Neural crest cell (in vitro differentiated cells): Measurements from ENCODE around the gene ALS2CL. TPM values are rescaled to one million over a fixed set of nuclear protein-coding genes. Genes with fewer than 3 reads are reported as not detected.
A peak's percentile ranks its signal among the peaks of the same experiment; 100 is the strongest.

Experiments
- DNase-seq: peaks from one replicate; pipeline ENCODE4 v3.0.0; 2021; ENCODE audit warnings: low read depth, mixed read lengths, low spot score
- H3K27ac Mint-ChIP-seq: one replicate; pipeline ENCODE4 v1.8.0; 2021; ENCODE audit warnings: mild to moderate bottlenecking, mixed read lengths; ENCODE audit not compliant: unreplicated experiment
- H3K27me3 Mint-ChIP-seq: 2 replicates; pipeline ENCODE4 v1.8.0; 2021; ENCODE audit warnings: low read depth, mild to moderate bottlenecking, mixed read lengths
- H3K36me3 Mint-ChIP-seq: 2 replicates; pipeline ENCODE4 v1.8.0; 2021; ENCODE audit warnings: low read depth, mild to moderate bottlenecking, mixed read lengths
- H3K4me1 Mint-ChIP-seq: 2 replicates; pipeline ENCODE4 v1.8.0; 2021; ENCODE audit warnings: mixed read lengths
- H3K4me3 Mint-ChIP-seq: one replicate; pipeline ENCODE4 v1.8.0; 2021; ENCODE audit warnings: mild to moderate bottlenecking, mixed read lengths
- H3K9me3 Mint-ChIP-seq: 2 replicates; pipeline ENCODE4 v1.8.0; 2021; ENCODE audit warnings: mixed read lengths
- CTCF ChIP-seq: fragments of 200-600 bp; sonication (generic); conservative IDR thresholded peaks from 2 replicates; pipeline ENCODE4 v1.5.0; 2021; ENCODE audit warnings: antibody characterized with exemption, mild to moderate bottlenecking
- total RNA-seq: library from RNA; stranded (reverse); gene quantifications from 2 replicates; pipeline ENCODE4 v1.2.1, GENCODE V29; 2021

Gene ALS2CL
- total RNA-seq, 1 donor from 2014 or later = 0.26 TPM

DNA sequence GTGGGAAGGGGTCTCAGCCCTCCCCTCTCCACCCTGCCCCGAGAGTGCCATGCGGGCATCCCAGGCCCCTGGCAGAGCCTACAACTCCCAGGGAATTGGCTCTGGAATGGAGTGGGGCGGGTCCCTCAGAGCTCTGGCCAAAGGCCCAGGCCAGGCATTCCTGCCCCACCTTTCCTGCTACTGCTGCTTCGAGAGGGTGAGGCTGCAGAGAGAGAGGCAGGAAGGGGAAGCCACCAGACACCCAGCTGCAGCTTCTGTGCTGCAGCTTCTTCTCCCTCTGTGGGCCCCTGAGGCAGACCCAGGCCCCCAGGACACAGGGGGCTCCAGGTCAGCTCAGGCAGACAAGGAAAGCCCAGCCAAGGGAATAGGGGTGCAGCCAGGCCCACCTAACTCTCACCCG, 2.7 kb downstream of the ALS2CL start:
- Mint-ChIP-seq H3K4me1 (peaks cover 5% of the 10 kb centered on the region), H3K4me3 (no peak overlapping the region), H3K27ac (no peak overlapping the region), H3K36me3 (no peaks in the 10 kb centered on the region), H3K9me3 (no peaks in the 10 kb centered on the region), H3K27me3 (peaks cover 22% of the 10 kb centered on the region)
- no peak for TF ChIP-seq CTCF
- no peak for DNase-seq

GRCh38 chr3:46685446-46685845, 8.0 kb downstream of the ALS2CL start:
- no peak for DNase-seq
- Mint-ChIP-seq H3K36me3 (no peaks in the 10 kb centered on the region), H3K27me3 (peaks cover 4% of the 10 kb centered on the region), H3K4me3 (no peak overlapping the region), H3K4me1 (no peaks in the 10 kb centered on the region), H3K9me3 (no peaks in the 10 kb centered on the region), H3K27ac (peak overlapping the region; percentile 86)
- TF ChIP-seq CTCF = no peak

GRCh38 chr3:46684891-46685290, 8.6 kb downstream of the ALS2CL start:
- H3K4me1 Mint-ChIP-seq = no peaks in the 10 kb centered on the region

GRCh38 chr3:46682974-46683373, 10.5 kb downstream of the ALS2CL start:
- no peaks in the 10 kb centered on the region for H3K9me3 Mint-ChIP-seq
- no peak overlapping the region for H3K4me3 Mint-ChIP-seq
- no peaks in the 10 kb centered on the region for H3K36me3 Mint-ChIP-seq
- no peak for TF ChIP-seq CTCF
- H3K27me3 Mint-ChIP-seq = no peaks in the 10 kb centered on the region
- DNase-seq = no peak
- no peaks in the 10 kb centered on the region for H3K4me1 Mint-ChIP-seq
- H3K27ac Mint-ChIP-seq = no peak overlapping the region

More at GRCh38 chr3:46684891-46685290, 8.6 kb downstream of the ALS2CL start:
- Mint-ChIP-seq H3K4me3 (no peak overlapping the region), H3K27ac (no peak overlapping the region), H3K27me3 (peaks cover 3% of the 10 kb centered on the region), H3K36me3 (no peaks in the 10 kb centered on the region), H3K9me3 (no peaks in the 10 kb centered on the region)
- no peak for DNase-seq
- TF ChIP-seq CTCF = no peak

GRCh38 chr3:46681856-46682540, 11.5 kb downstream of the ALS2CL start:
- no peak for DNase-seq
- no peaks in the 10 kb centered on the region for H3K4me1 Mint-ChIP-seq
- no peaks in the 10 kb centered on the region for H3K27me3 Mint-ChIP-seq
- H3K4me3 Mint-ChIP-seq = no peak overlapping the region
- H3K27ac Mint-ChIP-seq = no peak overlapping the region
- no peaks in the 10 kb centered on the region for H3K36me3 Mint-ChIP-seq
- H3K9me3 Mint-ChIP-seq = no peaks in the 10 kb centered on the region
- no peak for TF ChIP-seq CTCF
